HEK293 (cell line): ENCODE data around the gene TMEM150C.

ENCODE experiments used
- CTCF ChIA-PET: fragments of 350-600 bp; formaldehyde crosslinking; extraction: SDS; loops from one replicate; lab custom pipeline; 2021; ENCODE audit warnings: antibody characterized with exemption; lab: Yijun Ruan, JAX
- POLR2A ChIA-PET: fragments of 300-600 bp; formaldehyde crosslinking; extraction: SDS; loops from one replicate; lab custom pipeline; 2020; ENCODE audit warnings: antibody characterized with exemption, inconsistent platforms; lab: Yijun Ruan, JAX
- H3K27ac ChIP-seq: fragments of 200-500 bp; sonication (Bioruptor generic); 2 replicates; pipeline ENCODE4 v1.5.1; 2014; ENCODE audit warnings: low read depth, low read length, control low read depth, inconsistent platforms; ENCODE audit errors: extremely low read depth
- H3K36me3 ChIP-seq, 2 experiments: fragments of 200-500 bp in 1 of 2; sonication (Bioruptor generic) in 1 of 2; 1 replicate in 1 of 2; 2 replicates in 1 of 2; pipeline ENCODE4 v1.5.1; 2014 to 2017; ENCODE audit warnings: inconsistent platforms in 2 of 2, low read length in 2 of 2; ENCODE audit not compliant: control insufficient read depth in 2 of 2, insufficient read depth in 1 of 2
- H3K4me1 ChIP-seq: fragments of 200-500 bp; sonication (Bioruptor generic); 2 replicates; pipeline ENCODE4 v1.5.1; 2014; ENCODE audit warnings: mild to moderate bottlenecking, low read length, inconsistent platforms; ENCODE audit not compliant: control insufficient read depth, insufficient read depth
- H3K4me3 ChIP-seq: 2 replicates; pipeline ENCODE4 v1.5.1; 2011; ENCODE audit warnings: low read depth, mild to moderate bottlenecking, control low read depth, low read length, moderate library complexity
- H3K9me3 ChIP-seq: fragments of 200-500 bp; sonication (Bioruptor generic); 2 replicates; pipeline ENCODE4 v1.5.1; 2014; ENCODE audit warnings: low read depth, low read length, inconsistent platforms; ENCODE audit not compliant: control insufficient read depth, insufficient read depth
- BCL11B ChIP-seq: fragments of 450-650 bp; formaldehyde crosslinking; IDR thresholded peaks from 2 replicates; pipeline ENCODE4 v1.5.1; 2016; ENCODE audit warnings: low read depth, missing biosample characterization, missing genetic modification characterization
- IKZF3 ChIP-seq: fragments of 450-650 bp; IDR thresholded peaks from 2 replicates; pipeline ENCODE4 v1.5.0; 2018; ENCODE audit warnings: missing biosample characterization, mild to moderate bottlenecking, missing genetic modification characterization, moderate library complexity
- KLF17 ChIP-seq: fragments of 450-650 bp; formaldehyde crosslinking; IDR thresholded peaks from 2 replicates; pipeline ENCODE4 v1.5.1; 2016; ENCODE audit warnings: missing biosample characterization, missing genetic modification characterization
- MYNN ChIP-seq: fragments of 450-650 bp; formaldehyde crosslinking; IDR thresholded peaks from 2 replicates; pipeline ENCODE4 v1.5.1; 2016; ENCODE audit warnings: missing biosample characterization, missing genetic modification characterization, borderline replicate concordance
- PRDM10 ChIP-seq: fragments of 450-650 bp; formaldehyde crosslinking; IDR thresholded peaks from 2 replicates; pipeline ENCODE4 v1.5.1; 2016; ENCODE audit warnings: missing biosample characterization, missing genetic modification characterization
- ZNF121 ChIP-seq: fragments of 450-650 bp; formaldehyde crosslinking; IDR thresholded peaks from 2 replicates; pipeline ENCODE4 v1.5.1; 2016; ENCODE audit warnings: missing biosample characterization, missing genetic modification characterization
- ZNF138 ChIP-seq: fragments of 450-650 bp; formaldehyde crosslinking; IDR thresholded peaks from 2 replicates; pipeline ENCODE4 v1.5.1; 2016; ENCODE audit warnings: missing biosample characterization, missing genetic modification characterization, borderline replicate concordance
- ZNF155 ChIP-seq: fragments of 450-650 bp; formaldehyde crosslinking; IDR thresholded peaks from 2 replicates; pipeline ENCODE4 v1.5.1; 2016; ENCODE audit warnings: missing biosample characterization, missing genetic modification characterization
- ZNF184 ChIP-seq: fragments of 450-650 bp; IDR thresholded peaks from 2 replicates; pipeline ENCODE4 v1.5.1; 2018; ENCODE audit warnings: missing biosample characterization, mild to moderate bottlenecking, missing genetic modification characterization
- ZNF23 ChIP-seq: fragments of 450-650 bp; formaldehyde crosslinking; IDR thresholded peaks from 2 replicates; pipeline ENCODE4 v1.5.1; 2016; ENCODE audit warnings: missing biosample characterization, missing genetic modification characterization, borderline replicate concordance
- ZNF239 ChIP-seq: fragments of 450-650 bp; formaldehyde crosslinking; IDR thresholded peaks from 2 replicates; pipeline ENCODE4 v1.5.1; 2016; ENCODE audit warnings: missing biosample characterization, missing genetic modification characterization
- ZNF302 ChIP-seq: fragments of 450-650 bp; formaldehyde crosslinking; IDR thresholded peaks from 2 replicates; pipeline ENCODE4 v1.5.1; 2016; ENCODE audit warnings: missing biosample characterization, missing genetic modification characterization, low read depth
- ZNF324 ChIP-seq: fragments of 450-650 bp; formaldehyde crosslinking; IDR thresholded peaks from 2 replicates; pipeline ENCODE4 v1.5.1; 2016; ENCODE audit warnings: missing biosample characterization, missing genetic modification characterization
- ZNF350 ChIP-seq: fragments of 450-650 bp; formaldehyde crosslinking; IDR thresholded peaks from 2 replicates; pipeline ENCODE4 v1.5.0; 2017; ENCODE audit warnings: missing biosample characterization, mild to moderate bottlenecking, missing genetic modification characterization
- ZNF518A ChIP-seq: fragments of 450-650 bp; formaldehyde crosslinking; conservative IDR thresholded peaks from 2 replicates; pipeline ENCODE4 v1.5.1; 2016; ENCODE audit warnings: low read depth, missing biosample characterization, missing genetic modification characterization
- ZNF529 ChIP-seq: fragments of 450-650 bp; formaldehyde crosslinking; IDR thresholded peaks from 2 replicates; pipeline ENCODE4 v1.5.1; 2017; ENCODE audit warnings: missing genetic modification characterization, missing biosample characterization; ENCODE audit not compliant: insufficient replicate concordance
- ZNF544 ChIP-seq: fragments of 450-650 bp; formaldehyde crosslinking; IDR thresholded peaks from 2 replicates; pipeline ENCODE4 v1.5.0; 2017; ENCODE audit warnings: missing biosample characterization, missing genetic modification characterization
- ZNF555 ChIP-seq: fragments of 450-650 bp; formaldehyde crosslinking; conservative IDR thresholded peaks from 2 replicates; pipeline ENCODE4 v1.5.1; 2017; ENCODE audit warnings: missing biosample characterization, mild to moderate bottlenecking, missing genetic modification characterization, inconsistent platforms
- ZNF596 ChIP-seq: fragments of 450-650 bp; IDR thresholded peaks from 2 replicates; pipeline ENCODE4 v1.5.0; 2018; ENCODE audit warnings: missing biosample characterization, mild to moderate bottlenecking, missing genetic modification characterization, moderate library complexity
- TF ChIP-seq, protein P1 (sequence below): fragments of 450-650 bp; formaldehyde crosslinking; IDR thresholded peaks from 2 replicates; pipeline ENCODE4 v1.5.1; 2016; ENCODE audit warnings: missing biosample characterization, missing genetic modification characterization
- TF ChIP-seq, protein P2 (sequence below): sonication (generic); formaldehyde crosslinking; IDR thresholded peaks from 2 replicates; pipeline ENCODE4 v1.8.1; 2022; ENCODE audit warnings: mild to moderate bottlenecking, moderate library complexity, missing genetic modification reagents

TMEM150C gene

DNA sequence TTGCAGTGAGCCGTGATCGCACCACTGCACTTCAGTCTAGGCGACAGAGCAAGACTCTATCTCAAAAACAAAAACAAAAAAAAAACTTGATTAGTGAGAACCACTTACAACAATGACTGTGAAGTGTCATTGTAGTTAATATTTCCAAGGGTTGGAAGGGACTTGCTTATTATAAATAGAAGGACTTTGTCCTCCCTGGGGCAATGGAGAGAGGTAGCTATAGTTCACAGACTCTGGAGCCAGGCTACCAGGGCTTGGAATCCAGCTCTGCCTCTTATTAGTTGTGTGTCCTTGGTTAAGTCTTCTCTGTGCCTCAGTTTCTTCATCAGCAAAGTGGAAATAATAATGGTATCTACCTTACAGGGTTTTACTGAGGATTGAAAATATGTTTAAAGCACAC is 51.6 kb downstream of the TMEM150C start:
- Histone ChIP-seq H3K4me3 (no peak overlapping the region), H3K27ac (no peak overlapping the region), H3K4me1 (no peaks in the 10 kb centered on the region), H3K9me3 (no peaks in the 10 kb centered on the region), H3K36me3 (no peaks in the 10 kb centered on the region)
- no peak for TF ChIP-seq MYNN (tag by site-specific recombination)
- no peak for TF ChIP-seq ZNF155 (tag by site-specific recombination)
- TF ChIP-seq ZNF529 (tag by site-specific recombination): no peak
- TF ChIP-seq ZNF121: no peak
- no peak for TF ChIP-seq PRDM10
- TF ChIP-seq, protein P1, sequence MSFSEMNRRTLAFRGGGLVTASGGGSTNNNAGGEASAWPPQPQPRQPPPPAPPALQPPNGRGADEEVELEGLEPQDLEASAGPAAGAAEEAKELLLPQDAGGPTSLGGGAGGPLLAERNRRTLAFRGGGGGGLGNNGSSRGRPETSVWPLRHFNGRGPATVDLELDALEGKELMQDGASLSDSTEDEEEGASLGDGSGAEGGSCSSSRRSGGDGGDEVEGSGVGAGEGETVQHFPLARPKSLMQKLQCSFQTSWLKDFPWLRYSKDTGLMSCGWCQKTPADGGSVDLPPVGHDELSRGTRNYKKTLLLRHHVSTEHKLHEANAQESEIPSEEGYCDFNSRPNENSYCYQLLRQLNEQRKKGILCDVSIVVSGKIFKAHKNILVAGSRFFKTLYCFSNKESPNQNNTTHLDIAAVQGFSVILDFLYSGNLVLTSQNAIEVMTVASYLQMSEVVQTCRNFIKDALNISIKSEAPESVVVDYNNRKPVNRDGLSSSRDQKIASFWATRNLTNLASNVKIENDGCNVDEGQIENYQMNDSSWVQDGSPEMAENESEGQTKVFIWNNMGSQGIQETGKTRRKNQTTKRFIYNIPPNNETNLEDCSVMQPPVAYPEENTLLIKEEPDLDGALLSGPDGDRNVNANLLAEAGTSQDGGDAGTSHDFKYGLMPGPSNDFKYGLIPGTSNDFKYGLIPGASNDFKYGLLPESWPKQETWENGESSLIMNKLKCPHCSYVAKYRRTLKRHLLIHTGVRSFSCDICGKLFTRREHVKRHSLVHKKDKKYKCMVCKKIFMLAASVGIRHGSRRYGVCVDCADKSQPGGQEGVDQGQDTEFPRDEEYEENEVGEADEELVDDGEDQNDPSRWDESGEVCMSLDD: no peak
- no peak for TF ChIP-seq ZNF184 (tag by site-specific recombination)
- no peak for TF ChIP-seq ZNF350 (tag by site-specific recombination)
- TF ChIP-seq ZNF23: no peak
- ChIA-PET POLR2A (no interaction called here), CTCF (interaction anchor here (0.5 kb wide), 1 partner anchor 114 kb away, joined by 3 read pairs; no protein-coding TSS in a partner anchor)

DNA sequence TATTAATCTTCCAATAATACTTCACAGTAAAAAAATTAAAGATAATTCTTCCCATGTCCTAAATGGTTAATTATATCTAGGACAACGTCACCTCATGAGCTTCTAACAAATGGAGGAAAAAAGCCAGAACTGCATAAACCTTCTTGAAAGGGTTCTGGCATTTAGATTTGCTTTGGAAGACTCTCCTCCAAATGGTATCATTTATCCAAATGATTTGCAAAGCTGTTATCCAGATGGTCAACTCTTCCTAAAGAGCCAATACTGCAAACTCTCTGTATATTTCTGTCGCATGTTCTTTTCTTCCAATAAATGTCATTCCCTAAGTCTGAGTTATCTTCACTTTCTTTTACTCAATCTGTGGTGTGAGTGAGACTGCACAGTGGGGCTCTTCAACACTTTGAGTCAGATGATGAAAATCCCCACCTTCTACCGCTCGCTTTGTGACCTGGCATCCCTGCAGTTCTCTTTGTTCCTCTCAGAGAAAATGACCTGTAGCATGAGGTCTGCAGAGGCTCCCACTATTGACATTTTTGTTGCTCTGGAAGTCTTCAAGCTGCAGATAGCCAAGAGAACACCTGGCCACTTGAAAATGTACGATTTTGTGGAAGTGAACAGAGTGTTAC is 52.9 kb downstream of the TMEM150C start:
- H3K4me1 ChIP-seq: no peaks in the 10 kb centered on the region
- H3K36me3 ChIP-seq: no peaks in the 10 kb centered on the region
- no peaks in the 10 kb centered on the region for H3K9me3 ChIP-seq
- CTCF ChIA-PET: interaction anchor here (0.7 to 1.0 kb wide), 2 partner anchors 47 to 81 kb away, joined by 3 to 4 read pairs; no protein-coding TSS in a partner anchor
- POLR2A ChIA-PET: no interaction called here
- no peak overlapping the region for H3K4me3 ChIP-seq
- H3K27ac ChIP-seq: no peak overlapping the region
- TF ChIP-seq ZNF518A (tag by site-specific recombination) (no peak), ZNF302 (tag by site-specific recombination) (no peak), BCL11B (no peak), KLF17 (tag by site-specific recombination) (no peak), ZNF138 (tag by site-specific recombination) (no peak), ZNF239 (tag by site-specific recombination) (no peak), ZNF544 (tag by site-specific recombination) (no peak), ZNF23 (no peak), ZNF555 (tag by site-specific recombination) (no peak), IKZF3 (no peak), ZNF324 (no peak), ZNF596 (tag by site-specific recombination) (no peak)
- TF ChIP-seq, protein P2, sequence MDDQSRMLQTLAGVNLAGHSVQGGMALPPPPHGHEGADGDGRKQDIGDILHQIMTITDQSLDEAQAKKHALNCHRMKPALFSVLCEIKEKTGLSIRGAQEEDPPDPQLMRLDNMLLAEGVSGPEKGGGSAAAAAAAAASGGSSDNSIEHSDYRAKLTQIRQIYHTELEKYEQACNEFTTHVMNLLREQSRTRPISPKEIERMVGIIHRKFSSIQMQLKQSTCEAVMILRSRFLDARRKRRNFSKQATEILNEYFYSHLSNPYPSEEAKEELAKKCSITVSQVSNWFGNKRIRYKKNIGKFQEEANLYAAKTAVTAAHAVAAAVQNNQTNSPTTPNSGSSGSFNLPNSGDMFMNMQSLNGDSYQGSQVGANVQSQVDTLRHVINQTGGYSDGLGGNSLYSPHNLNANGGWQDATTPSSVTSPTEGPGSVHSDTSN (CRISPR knock-in tag): no peak
